Osteoblast (primary cell): ENCODE results near the gene CST9. TPM values are rescaled to one million over a fixed set of nuclear protein-coding genes. Genes with fewer than 3 reads are reported as not detected.

Experiments used
- DNase-seq: peaks from one replicate; pipeline ENCODE4 v3.0.0; 2011; ENCODE audit warnings: low spot score, mixed read lengths; ENCODE audit not compliant: insufficient read length; ENCODE audit errors: missing footprints
- H2AFZ ChIP-seq: 2 replicates; pipeline ENCODE4 v1.6.0; 2011; ENCODE audit warnings: mild to moderate bottlenecking, low read length
- H3K27ac ChIP-seq: 2 replicates; pipeline ENCODE4 v1.5.1; 2011; ENCODE audit warnings: mild to moderate bottlenecking, low read depth, low read length, moderate library complexity
- H3K27me3 ChIP-seq: 2 replicates; pipeline ENCODE4 v1.6.0; 2012; ENCODE audit warnings: mild to moderate bottlenecking, control low read depth, inconsistent platforms, low read length, moderate library complexity; ENCODE audit not compliant: insufficient read depth
- H3K36me3 ChIP-seq: 2 replicates; pipeline ENCODE4 v1.5.1; 2011; ENCODE audit warnings: mild to moderate bottlenecking, low read length, control low read depth, moderate library complexity; ENCODE audit not compliant: insufficient read depth
- H3K4me1 ChIP-seq: 2 replicates; pipeline ENCODE4 v1.5.1; 2011; ENCODE audit warnings: mild to moderate bottlenecking, low read length, control low read depth, moderate library complexity; ENCODE audit not compliant: insufficient read depth
- H3K4me2 ChIP-seq: 2 replicates; pipeline ENCODE4 v1.6.0; 2011; ENCODE audit warnings: mild to moderate bottlenecking, low read length; ENCODE audit not compliant: insufficient read depth
- H3K4me3 ChIP-seq: fragments of 200-600 bp; sonication (generic); 3 replicates; pipeline ENCODE4 v1.5.1; 2012; ENCODE audit warnings: mild to moderate bottlenecking, low read length, inconsistent platforms; ENCODE audit not compliant: insufficient read depth
- H3K79me2 ChIP-seq: 2 replicates; pipeline ENCODE4 v1.6.0; 2012; ENCODE audit warnings: mild to moderate bottlenecking, low read length, control low read depth, inconsistent platforms; ENCODE audit not compliant: insufficient read depth
- H3K9me3 ChIP-seq: 2 replicates; pipeline ENCODE4 v1.5.1; 2011; ENCODE audit warnings: low read depth, low read length, control low read depth
- H4K20me1 ChIP-seq: 2 replicates; pipeline ENCODE4 v1.6.0; 2012; ENCODE audit warnings: mild to moderate bottlenecking, low read length, control low read depth; ENCODE audit not compliant: insufficient read depth
- total RNA-seq: library from RNA; depleted of rRNA; stranded (reverse); fragments of >200 nt; gene quantifications from 2 replicates; pipeline ENCODE4 v1.2.3, GENCODE V29; 2012
- TF ChIP-seq, protein P1 (sequence below): IDR thresholded peaks from 2 replicates; pipeline ENCODE4 v1.5.1; 2011; ENCODE audit warnings: mild to moderate bottlenecking, low read depth, low read length, moderate library complexity; ENCODE audit errors: extremely low read depth

Gene CST9
- total RNA-seq, 1 donor = not detected

GRCh38 chr20:23645575-23645974 lies 39.9 kb upstream of the CST9 start:
- Histone ChIP-seq H3K36me3 (no peaks in the 10 kb centered on the region), H3K4me3 (no peak overlapping the region), H3K79me2 (no peaks in the 10 kb centered on the region), H3K9me3 (no peaks in the 10 kb centered on the region), H3K4me1 (peaks cover 14% of the 10 kb centered on the region), H4K20me1 (no peaks in the 10 kb centered on the region), H3K27ac (no peak overlapping the region), H3K4me2 (no peak overlapping the region), H3K27me3 (no peaks in the 10 kb centered on the region), H2AFZ (no peak overlapping the region)
- TF ChIP-seq, protein P1, sequence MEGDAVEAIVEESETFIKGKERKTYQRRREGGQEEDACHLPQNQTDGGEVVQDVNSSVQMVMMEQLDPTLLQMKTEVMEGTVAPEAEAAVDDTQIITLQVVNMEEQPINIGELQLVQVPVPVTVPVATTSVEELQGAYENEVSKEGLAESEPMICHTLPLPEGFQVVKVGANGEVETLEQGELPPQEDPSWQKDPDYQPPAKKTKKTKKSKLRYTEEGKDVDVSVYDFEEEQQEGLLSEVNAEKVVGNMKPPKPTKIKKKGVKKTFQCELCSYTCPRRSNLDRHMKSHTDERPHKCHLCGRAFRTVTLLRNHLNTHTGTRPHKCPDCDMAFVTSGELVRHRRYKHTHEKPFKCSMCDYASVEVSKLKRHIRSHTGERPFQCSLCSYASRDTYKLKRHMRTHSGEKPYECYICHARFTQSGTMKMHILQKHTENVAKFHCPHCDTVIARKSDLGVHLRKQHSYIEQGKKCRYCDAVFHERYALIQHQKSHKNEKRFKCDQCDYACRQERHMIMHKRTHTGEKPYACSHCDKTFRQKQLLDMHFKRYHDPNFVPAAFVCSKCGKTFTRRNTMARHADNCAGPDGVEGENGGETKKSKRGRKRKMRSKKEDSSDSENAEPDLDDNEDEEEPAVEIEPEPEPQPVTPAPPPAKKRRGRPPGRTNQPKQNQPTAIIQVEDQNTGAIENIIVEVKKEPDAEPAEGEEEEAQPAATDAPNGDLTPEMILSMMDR = no peak
- no peak for DNase-seq

- Histone ChIP-seq H3K4me3 (no peak overlapping the region), H3K27me3 (no peaks in the 10 kb centered on the region), H4K20me1 (no peaks in the 10 kb centered on the region), H3K36me3 (no peaks in the 10 kb centered on the region), H3K9me3 (no peaks in the 10 kb centered on the region), H3K4me1 (peaks cover 14% of the 10 kb centered on the region), H3K4me2 (no peak overlapping the region), H3K27ac (no peak overlapping the region), H3K79me2 (no peaks in the 10 kb centered on the region), H2AFZ (no peak overlapping the region)
- TF ChIP-seq, protein P1 = no peak
- no peak for DNase-seq
Observed at GRCh38 chr20:23644164-23644563, 38.4 kb upstream of the CST9 start.

DNA sequence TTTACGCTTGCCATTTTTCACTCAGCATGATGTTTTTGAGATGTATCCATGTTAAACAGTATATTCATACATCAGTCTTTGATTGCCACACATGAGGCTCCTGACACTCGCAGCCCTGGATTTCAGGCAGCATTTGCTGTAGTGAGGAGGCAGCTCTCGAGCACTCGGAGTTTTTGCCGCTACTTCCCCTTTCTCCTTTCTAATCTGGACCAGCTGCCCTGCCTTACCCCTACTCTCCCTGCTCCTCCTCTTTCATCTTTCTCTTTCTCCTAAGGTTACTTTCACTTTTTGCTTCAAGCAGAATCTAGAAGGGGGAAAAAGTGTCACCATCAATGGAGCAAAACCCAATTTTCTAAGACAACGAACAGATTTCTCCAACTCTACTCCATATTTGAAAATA lies 37.9 kb upstream of the CST9 start:
- H3K4me1 ChIP-seq = peaks cover 14% of the 10 kb centered on the region
- no peaks in the 10 kb centered on the region for H3K9me3 ChIP-seq
- TF ChIP-seq, protein P1 = no peak
- no peak for DNase-seq
- no peak overlapping the region for H3K4me3 ChIP-seq
- H3K27ac ChIP-seq = no peak overlapping the region
- H3K36me3 ChIP-seq = no peaks in the 10 kb centered on the region
- no peaks in the 10 kb centered on the region for H3K27me3 ChIP-seq
- H4K20me1 ChIP-seq = no peaks in the 10 kb centered on the region
- no peaks in the 10 kb centered on the region for H3K79me2 ChIP-seq
- H2AFZ ChIP-seq = no peak overlapping the region
- H3K4me2 ChIP-seq = no peak overlapping the region

- peak overlapping the region; percentile 23 for H3K4me2 ChIP-seq
Observed at GRCh38 chr20:23641936-23642751, 36.4 kb upstream of the CST9 start.

More at GRCh38 chr20:23641936-23642751, 36.4 kb upstream of the CST9 start:
- Histone ChIP-seq H3K9me3 (no peaks in the 10 kb centered on the region), H3K27ac (no peak overlapping the region), H2AFZ (peak overlapping the region; percentile 3), H3K79me2 (peaks cover 1% of the 10 kb centered on the region), H3K4me3 (no peak overlapping the region), H3K36me3 (no peaks in the 10 kb centered on the region), H3K27me3 (no peaks in the 10 kb centered on the region), H4K20me1 (no peaks in the 10 kb centered on the region), H3K4me1 (peaks cover 14% of the 10 kb centered on the region)
- DNase-seq = peak; percentile 89
- TF ChIP-seq, protein P1 = no peak
